Osteoblast (primary cell): ENCODE measurements around the gene TM9SF1. TPM values are rescaled to one million over a fixed set of nuclear protein-coding genes. Genes with fewer than 3 reads are reported as not detected.
A peak's percentile ranks its signal among the peaks of the same experiment; 100 is the strongest.
"Not testable (repeated sequence)": the region's sequence is repeated elsewhere in the genome, so short reads cannot be mapped to it uniquely, and the experiment has no call there.

Experiments used
- DNase-seq: peaks from one replicate; pipeline ENCODE4 v3.0.0; 2011; ENCODE audit warnings: low spot score, mixed read lengths; ENCODE audit not compliant: insufficient read length; ENCODE audit errors: missing footprints
- H2AFZ ChIP-seq: 2 replicates; pipeline ENCODE4 v1.6.0; 2011; ENCODE audit warnings: mild to moderate bottlenecking, low read length
- H3K27ac ChIP-seq: 2 replicates; pipeline ENCODE4 v1.5.1; 2011; ENCODE audit warnings: mild to moderate bottlenecking, low read depth, low read length, moderate library complexity
- H3K27me3 ChIP-seq: 2 replicates; pipeline ENCODE4 v1.6.0; 2012; ENCODE audit warnings: mild to moderate bottlenecking, control low read depth, inconsistent platforms, low read length, moderate library complexity; ENCODE audit not compliant: insufficient read depth
- H3K36me3 ChIP-seq: 2 replicates; pipeline ENCODE4 v1.5.1; 2011; ENCODE audit warnings: mild to moderate bottlenecking, low read length, control low read depth, moderate library complexity; ENCODE audit not compliant: insufficient read depth
- H3K4me1 ChIP-seq: 2 replicates; pipeline ENCODE4 v1.5.1; 2011; ENCODE audit warnings: mild to moderate bottlenecking, low read length, control low read depth, moderate library complexity; ENCODE audit not compliant: insufficient read depth
- H3K4me2 ChIP-seq: 2 replicates; pipeline ENCODE4 v1.6.0; 2011; ENCODE audit warnings: mild to moderate bottlenecking, low read length; ENCODE audit not compliant: insufficient read depth
- H3K4me3 ChIP-seq: fragments of 200-600 bp; sonication (generic); 3 replicates; pipeline ENCODE4 v1.5.1; 2012; ENCODE audit warnings: mild to moderate bottlenecking, low read length, inconsistent platforms; ENCODE audit not compliant: insufficient read depth
- H3K79me2 ChIP-seq: 2 replicates; pipeline ENCODE4 v1.6.0; 2012; ENCODE audit warnings: mild to moderate bottlenecking, low read length, control low read depth, inconsistent platforms; ENCODE audit not compliant: insufficient read depth
- H3K9me3 ChIP-seq: 2 replicates; pipeline ENCODE4 v1.5.1; 2011; ENCODE audit warnings: low read depth, low read length, control low read depth
- H4K20me1 ChIP-seq: 2 replicates; pipeline ENCODE4 v1.6.0; 2012; ENCODE audit warnings: mild to moderate bottlenecking, low read length, control low read depth; ENCODE audit not compliant: insufficient read depth
- total RNA-seq: library from RNA; depleted of rRNA; stranded (reverse); fragments of >200 nt; gene quantifications from 2 replicates; pipeline ENCODE4 v1.2.3, GENCODE V29; 2012
- TF ChIP-seq, protein P1 (sequence below): IDR thresholded peaks from 2 replicates; pipeline ENCODE4 v1.5.1; 2011; ENCODE audit warnings: mild to moderate bottlenecking, low read depth, low read length, moderate library complexity; ENCODE audit errors: extremely low read depth

The TM9SF1 gene
- total RNA-seq, 1 donor = 78.2 TPM

DNA sequence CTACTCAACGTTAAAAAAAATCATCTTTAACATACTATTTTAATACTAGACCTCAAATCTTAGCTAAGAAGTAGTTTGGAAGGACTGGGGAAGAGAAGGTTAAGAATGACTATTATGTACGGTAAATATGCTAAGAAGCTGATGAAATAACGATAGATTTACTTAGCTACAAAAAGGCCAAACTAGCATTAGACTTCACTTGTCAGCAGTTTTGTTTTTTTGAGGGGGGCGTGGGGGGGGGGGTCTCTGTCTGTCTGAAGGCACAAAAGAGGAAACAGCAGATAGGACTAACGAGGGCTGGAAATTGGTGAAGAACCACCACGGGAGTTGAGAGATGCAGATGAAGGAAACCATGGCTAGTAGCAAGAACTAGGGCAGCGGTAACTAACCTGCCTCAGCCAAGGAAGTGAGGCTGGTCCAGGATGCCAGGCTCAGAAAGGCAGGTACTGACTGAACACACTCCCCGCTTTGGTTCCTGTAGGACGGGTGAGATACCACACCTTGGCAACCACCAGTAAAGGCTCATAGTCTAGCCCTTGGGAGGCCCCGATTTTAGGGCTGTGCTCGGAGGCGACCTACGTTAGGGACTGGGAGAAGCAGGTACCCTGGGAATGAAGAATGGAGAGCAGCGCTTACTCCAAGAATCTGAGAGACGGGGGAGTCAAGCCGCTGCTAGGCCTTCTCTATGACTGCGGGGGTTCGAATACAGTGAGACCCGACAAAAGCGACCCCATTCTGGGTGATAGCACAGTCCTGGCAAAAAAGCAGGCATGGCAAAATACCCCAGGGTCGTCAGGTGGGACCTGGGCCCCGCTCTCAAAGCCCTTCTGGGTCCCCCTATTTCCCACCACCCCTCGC lies 36.3 kb upstream of the TM9SF1 start:
- H3K9me3 ChIP-seq = no peaks in the 10 kb centered on the region
- peaks cover 3% of the 10 kb centered on the region for H4K20me1 ChIP-seq
- peak overlapping the region; percentile 92 for H3K4me2 ChIP-seq
- peaks cover 23% of the 10 kb centered on the region for H3K36me3 ChIP-seq
- H3K27ac ChIP-seq = peak overlapping the region; percentile 93
- peak overlapping the region; percentile 97 for H2AFZ ChIP-seq
- peaks cover 84% of the 10 kb centered on the region for H3K79me2 ChIP-seq
- TF ChIP-seq, protein P1, sequence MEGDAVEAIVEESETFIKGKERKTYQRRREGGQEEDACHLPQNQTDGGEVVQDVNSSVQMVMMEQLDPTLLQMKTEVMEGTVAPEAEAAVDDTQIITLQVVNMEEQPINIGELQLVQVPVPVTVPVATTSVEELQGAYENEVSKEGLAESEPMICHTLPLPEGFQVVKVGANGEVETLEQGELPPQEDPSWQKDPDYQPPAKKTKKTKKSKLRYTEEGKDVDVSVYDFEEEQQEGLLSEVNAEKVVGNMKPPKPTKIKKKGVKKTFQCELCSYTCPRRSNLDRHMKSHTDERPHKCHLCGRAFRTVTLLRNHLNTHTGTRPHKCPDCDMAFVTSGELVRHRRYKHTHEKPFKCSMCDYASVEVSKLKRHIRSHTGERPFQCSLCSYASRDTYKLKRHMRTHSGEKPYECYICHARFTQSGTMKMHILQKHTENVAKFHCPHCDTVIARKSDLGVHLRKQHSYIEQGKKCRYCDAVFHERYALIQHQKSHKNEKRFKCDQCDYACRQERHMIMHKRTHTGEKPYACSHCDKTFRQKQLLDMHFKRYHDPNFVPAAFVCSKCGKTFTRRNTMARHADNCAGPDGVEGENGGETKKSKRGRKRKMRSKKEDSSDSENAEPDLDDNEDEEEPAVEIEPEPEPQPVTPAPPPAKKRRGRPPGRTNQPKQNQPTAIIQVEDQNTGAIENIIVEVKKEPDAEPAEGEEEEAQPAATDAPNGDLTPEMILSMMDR = no peak
- H3K4me1 ChIP-seq = peaks cover 34% of the 10 kb centered on the region
- no peaks in the 10 kb centered on the region for H3K27me3 ChIP-seq
- peak; percentile 67 for DNase-seq
- peak overlapping the region; percentile 97 for H3K4me3 ChIP-seq

DNA sequence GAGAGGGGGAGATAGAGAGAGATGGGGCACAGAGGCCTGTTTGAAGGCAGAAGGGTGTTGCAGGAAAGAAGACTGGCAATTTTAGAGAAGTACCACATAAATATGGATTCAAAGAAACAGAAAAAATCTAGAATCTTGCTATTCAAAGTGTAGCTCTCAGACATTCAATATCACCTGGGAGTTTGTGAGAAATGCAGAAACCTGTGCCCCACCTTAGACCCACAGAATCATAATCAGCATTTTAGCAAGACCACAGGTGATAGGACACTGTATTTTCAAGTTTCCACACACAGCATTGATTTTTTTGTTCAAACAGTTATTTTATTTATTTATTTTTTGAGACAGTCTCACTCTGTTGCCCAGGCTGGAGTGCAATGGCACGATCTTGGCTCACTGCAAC lies 33.7 kb upstream of the TM9SF1 start:
- Histone ChIP-seq H3K27me3 (no peaks in the 10 kb centered on the region), H3K27ac (no peak overlapping the region), H3K4me1 (peaks cover 33% of the 10 kb centered on the region), H3K4me3 (no peak overlapping the region), H3K36me3 (peaks cover 9% of the 10 kb centered on the region), H3K79me2 (peaks cover 84% of the 10 kb centered on the region), H3K4me2 (no peak overlapping the region), H4K20me1 (peaks cover 13% of the 10 kb centered on the region), H2AFZ (no peak overlapping the region), H3K9me3 (no peaks in the 10 kb centered on the region)
- TF ChIP-seq, protein P1 = no peak
- DNase-seq = peak; percentile 68

DNA sequence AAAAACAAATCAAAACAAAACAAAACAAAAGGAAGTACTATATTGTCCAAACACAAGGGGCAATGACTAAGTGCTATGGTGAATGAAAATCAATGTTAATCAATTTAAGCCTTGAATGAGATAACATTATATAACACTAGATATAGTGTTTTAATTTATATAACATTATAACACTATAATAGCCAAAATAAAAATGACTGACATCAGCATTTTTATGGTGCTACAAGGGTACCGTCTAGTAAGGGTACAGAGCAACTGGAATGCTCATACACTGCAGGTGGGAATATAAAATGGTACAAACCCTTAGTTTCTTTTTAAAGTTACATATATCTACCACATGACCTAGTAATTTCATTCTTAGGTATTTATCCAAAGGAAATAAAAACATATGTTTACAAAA lies 31.2 kb upstream of the TM9SF1 start:
- Histone ChIP-seq H3K27ac (no peak overlapping the region), H3K79me2 (peaks cover 85% of the 10 kb centered on the region), H3K4me3 (no peak overlapping the region), H3K4me1 (peaks cover 19% of the 10 kb centered on the region), H4K20me1 (peaks cover 13% of the 10 kb centered on the region), H2AFZ (no peak overlapping the region), H3K36me3 (peaks cover 9% of the 10 kb centered on the region), H3K9me3 (no peaks in the 10 kb centered on the region), H3K4me2 (no peak overlapping the region), H3K27me3 (no peaks in the 10 kb centered on the region)
- TF ChIP-seq, protein P1 = no peak
- DNase-seq = no peak

DNA sequence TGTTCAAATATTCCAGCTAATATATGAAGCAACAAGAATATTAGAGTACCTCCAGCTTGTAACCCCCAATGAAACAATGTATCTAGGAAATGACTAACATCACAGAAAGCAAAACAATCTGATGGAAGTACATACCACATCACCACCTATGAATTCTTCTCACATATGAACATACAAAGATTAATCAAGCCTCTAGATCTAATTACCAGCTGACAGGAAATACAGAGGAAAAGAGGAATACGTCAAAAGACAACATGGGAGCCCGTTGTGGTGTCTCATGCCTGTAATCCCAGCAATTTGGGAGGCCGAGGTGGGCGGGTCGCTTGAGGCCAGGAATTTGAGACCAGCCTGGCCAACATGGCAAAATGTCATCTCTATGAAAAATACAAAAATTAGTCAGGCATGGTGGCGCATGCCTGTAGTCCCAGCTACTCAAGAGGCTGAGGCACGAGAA lies 29.4 kb upstream of the TM9SF1 start:
- TF ChIP-seq, protein P1 = no peak
- Histone ChIP-seq H3K9me3 (no peaks in the 10 kb centered on the region), H3K79me2 (peaks cover 89% of the 10 kb centered on the region), H4K20me1 (peaks cover 18% of the 10 kb centered on the region), H3K4me2 (peak overlapping the region; percentile 43), H3K4me3 (no peak overlapping the region), H2AFZ (peak overlapping the region; percentile 44), H3K27me3 (no peaks in the 10 kb centered on the region), H3K27ac (peak overlapping the region; percentile 78), H3K4me1 (peaks cover 12% of the 10 kb centered on the region), H3K36me3 (peaks cover 6% of the 10 kb centered on the region)
- peak; percentile 89 for DNase-seq

DNA sequence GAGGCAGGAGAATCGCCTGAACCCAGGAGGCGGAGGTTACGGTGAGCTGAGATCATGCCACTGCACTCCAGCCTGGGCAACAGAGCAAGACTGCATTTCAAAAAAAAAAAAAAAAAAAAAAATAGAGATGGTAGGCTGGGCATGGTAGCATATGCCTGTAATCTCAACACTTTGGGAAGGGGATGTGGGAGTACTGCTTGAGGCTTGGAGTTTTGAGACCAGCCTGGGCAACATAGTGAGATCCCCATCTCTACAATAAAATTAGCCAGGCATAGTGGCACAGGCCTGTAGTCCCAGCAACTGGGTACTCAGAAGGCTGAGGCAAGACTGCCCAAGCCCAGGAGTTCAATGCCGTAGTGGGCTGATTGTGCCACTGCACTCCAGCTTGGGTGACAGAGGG lies 27.7 kb upstream of the TM9SF1 start:
- DNase-seq, H3K4me2 ChIP-seq, H3K4me3 ChIP-seq, H3K9me3 ChIP-seq, H3K27ac ChIP-seq, H2AFZ ChIP-seq, H3K36me3 ChIP-seq, H3K27me3 ChIP-seq: not testable (repeated sequence)
- Histone ChIP-seq H3K4me1 (peaks cover 12% of the 10 kb centered on the region), H3K79me2 (peaks cover 86% of the 10 kb centered on the region), H4K20me1 (peaks cover 21% of the 10 kb centered on the region)
